D721Med (cell line): ENCODE data around the gene PTPN2.

Source experiments
- DNase-seq: peaks from one replicate; pipeline ENCODE4 v3.0.0; 2011; ENCODE audit warnings: low spot score; ENCODE audit not compliant: insufficient read length
- FAIRE-seq: peaks from 2 replicates; lab custom pipeline; 2011; peaks lifted over from hg19 to GRCh38; lab: Jason Lieb, UNC
- TF ChIP-seq, protein P1 (sequence below): IDR thresholded peaks from 2 replicates; pipeline ENCODE4 v1.5.1; 2012; ENCODE audit warnings: mild to moderate bottlenecking, control low read depth; ENCODE audit not compliant: insufficient read depth; ENCODE audit errors: missing control alignments

The PTPN2 gene

DNA sequence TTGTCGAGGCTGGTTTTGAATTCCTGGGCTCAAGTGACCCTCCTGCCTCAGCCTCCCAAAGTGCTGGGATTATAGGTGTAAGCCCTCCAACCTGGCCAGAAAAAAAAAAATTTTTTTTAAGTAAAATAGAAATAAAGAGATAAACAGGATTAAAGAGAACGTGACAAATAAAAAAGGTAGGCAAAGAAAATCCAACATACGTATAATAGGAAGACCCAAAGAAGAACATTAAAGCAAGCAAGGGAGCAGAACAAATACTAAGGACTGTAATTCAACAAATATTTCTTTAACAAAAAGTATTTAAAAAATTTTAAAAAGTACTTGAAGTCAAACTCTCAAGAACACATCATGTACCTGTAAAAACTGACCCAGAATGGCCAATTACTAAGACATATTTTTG, 56.4 kb downstream of the PTPN2 start:
- TF ChIP-seq, protein P1, sequence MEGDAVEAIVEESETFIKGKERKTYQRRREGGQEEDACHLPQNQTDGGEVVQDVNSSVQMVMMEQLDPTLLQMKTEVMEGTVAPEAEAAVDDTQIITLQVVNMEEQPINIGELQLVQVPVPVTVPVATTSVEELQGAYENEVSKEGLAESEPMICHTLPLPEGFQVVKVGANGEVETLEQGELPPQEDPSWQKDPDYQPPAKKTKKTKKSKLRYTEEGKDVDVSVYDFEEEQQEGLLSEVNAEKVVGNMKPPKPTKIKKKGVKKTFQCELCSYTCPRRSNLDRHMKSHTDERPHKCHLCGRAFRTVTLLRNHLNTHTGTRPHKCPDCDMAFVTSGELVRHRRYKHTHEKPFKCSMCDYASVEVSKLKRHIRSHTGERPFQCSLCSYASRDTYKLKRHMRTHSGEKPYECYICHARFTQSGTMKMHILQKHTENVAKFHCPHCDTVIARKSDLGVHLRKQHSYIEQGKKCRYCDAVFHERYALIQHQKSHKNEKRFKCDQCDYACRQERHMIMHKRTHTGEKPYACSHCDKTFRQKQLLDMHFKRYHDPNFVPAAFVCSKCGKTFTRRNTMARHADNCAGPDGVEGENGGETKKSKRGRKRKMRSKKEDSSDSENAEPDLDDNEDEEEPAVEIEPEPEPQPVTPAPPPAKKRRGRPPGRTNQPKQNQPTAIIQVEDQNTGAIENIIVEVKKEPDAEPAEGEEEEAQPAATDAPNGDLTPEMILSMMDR = no peak
- FAIRE-seq (no peak), DNase-seq (no peak)

DNA sequence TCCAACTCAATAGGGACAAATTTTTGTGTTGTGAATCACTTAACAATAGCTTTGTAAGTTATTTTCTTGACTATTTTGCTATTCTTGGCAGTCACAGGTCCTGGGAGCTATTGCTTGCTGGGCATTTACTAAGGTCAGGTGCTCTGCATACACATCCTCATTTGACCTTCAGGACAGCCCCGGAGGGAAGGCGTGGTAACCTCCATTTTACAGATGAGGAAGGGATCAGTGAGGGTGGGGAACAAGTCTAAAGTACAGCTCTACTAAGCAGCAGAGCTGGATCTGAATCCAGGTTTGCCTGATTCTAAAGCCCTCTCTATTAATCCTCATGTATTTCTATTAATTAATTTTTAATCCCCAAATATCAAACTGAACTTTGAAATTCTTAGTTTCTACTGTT, 58.8 kb downstream of the PTPN2 start:
- DNase-seq = no peak
- no peak for FAIRE-seq
- TF ChIP-seq, protein P1 = no peak

GRCh38 chr18:12823892-12824291, 60.1 kb downstream of the PTPN2 start:
- TF ChIP-seq, protein P1 = no peak
- DNase-seq (no peak), FAIRE-seq (no peak)

GRCh38 chr18:12821408-12821807, 62.6 kb downstream of the PTPN2 start:
- TF ChIP-seq, protein P1 = no peak
- no peak for DNase-seq
- FAIRE-seq = peak; percentile 21

DNA sequence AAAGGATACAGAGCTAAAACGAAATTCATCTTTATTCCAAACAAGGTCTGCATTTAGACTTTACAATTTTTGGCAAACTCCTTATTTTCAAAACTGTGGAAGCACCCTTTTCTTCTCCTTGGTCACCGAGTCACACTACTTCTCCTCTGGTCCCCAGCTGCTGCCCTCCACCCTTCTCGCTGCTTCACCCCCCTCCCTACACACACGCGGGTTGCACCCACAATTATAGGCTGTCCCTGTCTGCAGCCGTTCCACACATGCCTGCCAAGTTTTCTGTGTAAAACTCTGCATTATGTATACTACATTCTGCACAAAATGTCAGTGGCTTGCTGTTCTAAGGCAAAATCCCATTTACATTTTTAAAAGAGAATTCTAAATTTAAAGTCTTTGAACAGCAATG, 63.5 kb downstream of the PTPN2 start:
- FAIRE-seq (no peak), DNase-seq (no peak)
- TF ChIP-seq, protein P1 = no peak

GRCh38 chr18:12819841-12820240, 64.2 kb downstream of the PTPN2 start:
- no peak for DNase-seq
- FAIRE-seq = no peak
- TF ChIP-seq, protein P1 = no peak

DNA sequence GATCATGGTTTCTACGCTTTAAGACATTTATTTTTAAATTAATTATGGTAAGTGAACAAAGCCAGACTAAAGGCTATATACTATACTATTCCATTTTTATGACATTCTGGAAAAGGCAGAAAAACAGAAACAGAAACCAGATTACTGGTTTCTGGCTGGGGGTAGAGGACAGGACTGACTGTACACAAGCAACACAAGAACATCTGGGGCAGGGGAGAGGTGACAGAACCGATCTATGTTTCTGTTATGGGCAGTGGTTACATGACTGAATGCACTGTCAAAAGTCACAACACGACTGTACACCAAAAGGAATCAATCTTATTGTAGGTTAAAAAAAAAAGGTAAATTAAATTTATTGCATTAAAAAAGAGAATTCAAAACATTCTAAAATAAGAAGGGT, 64.7 kb downstream of the PTPN2 start:
- FAIRE-seq = no peak
- DNase-seq = no peak
- TF ChIP-seq, protein P1 = no peak
